Measurements from ENCODE around the gene KASH5.

Gene KASH5

DNA sequence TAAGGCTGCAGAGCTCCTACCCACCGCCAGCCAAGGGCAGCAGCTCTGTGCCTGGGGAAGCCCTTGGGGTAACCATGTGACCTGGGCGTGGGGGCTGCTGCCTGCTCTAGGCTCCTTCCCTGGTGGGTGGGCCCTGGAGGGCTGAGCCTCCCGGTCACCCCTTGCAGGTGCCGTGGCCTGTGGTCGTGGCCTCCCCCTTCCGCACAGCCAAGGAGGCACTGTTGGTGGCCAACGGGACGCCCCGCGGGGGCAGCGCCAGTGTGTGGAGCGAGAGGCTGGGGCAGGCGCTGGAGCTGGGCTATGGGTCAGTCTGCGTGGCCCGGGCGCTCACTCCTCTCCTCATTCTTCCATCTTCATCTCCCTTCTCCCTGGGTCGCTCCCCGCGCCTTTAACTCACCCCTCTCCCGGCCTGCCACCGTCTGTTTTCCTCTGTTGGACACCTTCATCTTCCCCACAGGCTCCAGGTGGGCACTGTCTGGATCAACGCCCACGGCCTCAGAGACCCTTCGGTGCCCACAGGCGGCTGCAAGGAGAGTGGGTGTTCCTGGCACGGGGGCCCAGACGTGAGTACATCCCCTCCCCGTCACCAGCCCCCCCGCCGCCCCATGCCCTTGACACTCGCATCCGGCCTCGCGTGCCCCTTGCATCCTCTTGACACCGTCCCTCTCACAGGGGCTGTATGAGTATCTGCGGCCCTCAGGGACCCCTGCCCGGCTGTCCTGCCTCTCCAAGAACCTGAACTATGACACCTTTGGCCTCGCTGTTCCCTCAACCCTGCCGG is 76.1 kb downstream of the KASH5 start:
- DNase-seq (ENCODE audit: low read depth) = no peak
- TF ChIP-seq, protein P1, sequence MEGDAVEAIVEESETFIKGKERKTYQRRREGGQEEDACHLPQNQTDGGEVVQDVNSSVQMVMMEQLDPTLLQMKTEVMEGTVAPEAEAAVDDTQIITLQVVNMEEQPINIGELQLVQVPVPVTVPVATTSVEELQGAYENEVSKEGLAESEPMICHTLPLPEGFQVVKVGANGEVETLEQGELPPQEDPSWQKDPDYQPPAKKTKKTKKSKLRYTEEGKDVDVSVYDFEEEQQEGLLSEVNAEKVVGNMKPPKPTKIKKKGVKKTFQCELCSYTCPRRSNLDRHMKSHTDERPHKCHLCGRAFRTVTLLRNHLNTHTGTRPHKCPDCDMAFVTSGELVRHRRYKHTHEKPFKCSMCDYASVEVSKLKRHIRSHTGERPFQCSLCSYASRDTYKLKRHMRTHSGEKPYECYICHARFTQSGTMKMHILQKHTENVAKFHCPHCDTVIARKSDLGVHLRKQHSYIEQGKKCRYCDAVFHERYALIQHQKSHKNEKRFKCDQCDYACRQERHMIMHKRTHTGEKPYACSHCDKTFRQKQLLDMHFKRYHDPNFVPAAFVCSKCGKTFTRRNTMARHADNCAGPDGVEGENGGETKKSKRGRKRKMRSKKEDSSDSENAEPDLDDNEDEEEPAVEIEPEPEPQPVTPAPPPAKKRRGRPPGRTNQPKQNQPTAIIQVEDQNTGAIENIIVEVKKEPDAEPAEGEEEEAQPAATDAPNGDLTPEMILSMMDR (conservative IDR thresholded peaks at IDR 0.05; ENCODE audit: low read length) = no peak
- H3K4me3 ChIP-seq (ENCODE audit: low read length) = no peak overlapping the region

DNA sequence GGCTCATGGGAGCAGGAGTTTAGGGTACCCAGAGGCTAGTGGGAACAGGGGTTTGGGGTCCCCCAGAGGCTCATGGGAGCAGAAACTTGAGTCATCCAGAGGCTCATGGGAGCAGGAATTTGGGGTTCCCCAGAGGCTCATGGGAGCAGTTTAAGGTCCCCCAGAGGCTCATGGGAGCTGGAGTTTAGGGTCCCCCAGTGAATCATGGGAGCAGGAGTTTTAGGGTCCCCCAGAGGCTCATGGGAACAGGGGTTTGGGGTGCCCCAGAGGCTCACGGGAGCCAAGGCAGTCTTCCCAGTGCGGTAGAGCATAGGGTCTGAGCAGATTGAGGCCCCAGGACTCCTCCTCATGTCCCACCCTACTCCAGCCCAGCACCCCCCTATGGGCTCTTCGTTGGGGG is 77.3 kb downstream of the KASH5 start:
- DNase-seq (ENCODE audit: low read depth) = no peak
- TF ChIP-seq, protein P1 (conservative IDR thresholded peaks at IDR 0.05; ENCODE audit: low read length) = no peak
- H3K4me3 ChIP-seq (ENCODE audit: low read length) = no peak overlapping the region

Measured in AG10803 (cell line).